H9 (cell line): ENCODE measurements around the gene PERP. TPM values are rescaled to one million over a fixed set of nuclear protein-coding genes. Genes with fewer than 3 reads are reported as not detected.

Experiments
- DNase-seq: peaks from one replicate; pipeline ENCODE4 v3.0.0-alpha.2; 2017
- H2AFZ ChIP-seq: one replicate; pipeline ENCODE4 v1.6.1; 2013; ENCODE audit warnings: mild to moderate bottlenecking, low read length, control low read depth, moderate library complexity
- H2AK5ac ChIP-seq: 2 replicates; pipeline ENCODE4 v1.6.1; 2013; ENCODE audit warnings: low read length, control low read depth, mixed read lengths; ENCODE audit not compliant: insufficient read length
- H2BK120ac ChIP-seq: one replicate; pipeline ENCODE4 v1.6.1; 2013; ENCODE audit warnings: low read depth, mild to moderate bottlenecking, low read length, control low read depth, inconsistent platforms; ENCODE audit not compliant: poor library complexity, severe bottlenecking
- H2BK12ac ChIP-seq: 2 replicates; pipeline ENCODE4 v1.6.1; 2013; ENCODE audit warnings: low read length, control low read depth, mixed read lengths, low read depth; ENCODE audit not compliant: insufficient read length
- H2BK15ac ChIP-seq: 2 replicates; pipeline ENCODE4 v1.6.1; 2013; ENCODE audit warnings: low read depth, low read length, control low read depth
- H2BK20ac ChIP-seq: one replicate; pipeline ENCODE4 v1.6.1; 2013; ENCODE audit warnings: low read depth, mild to moderate bottlenecking, low read length, control low read depth, inconsistent platforms; ENCODE audit not compliant: poor library complexity, severe bottlenecking
- H2BK5ac ChIP-seq: 2 replicates; pipeline ENCODE4 v1.6.1; 2013; ENCODE audit warnings: low read length, control low read depth, mixed read lengths; ENCODE audit not compliant: insufficient read length
- H3K14ac ChIP-seq: 2 replicates; pipeline ENCODE4 v1.6.1; 2013; ENCODE audit warnings: low read length, control low read depth; ENCODE audit not compliant: insufficient read depth
- H3K18ac ChIP-seq: 2 replicates; pipeline ENCODE4 v1.6.1; 2013; ENCODE audit warnings: low read depth, mild to moderate bottlenecking, mixed read lengths, low read length, control low read depth; ENCODE audit not compliant: insufficient read length
- H3K23ac ChIP-seq: 2 replicates; pipeline ENCODE4 v1.6.1; 2013; ENCODE audit warnings: low read length, control low read depth, mixed read lengths, low read depth; ENCODE audit not compliant: insufficient read length
- H3K23me2 ChIP-seq: 2 replicates; pipeline ENCODE4 v1.6.1; 2013; ENCODE audit warnings: low read depth, mild to moderate bottlenecking, mixed read lengths, low read length, control low read depth; ENCODE audit not compliant: insufficient read length, poor library complexity, severe bottlenecking
- H3K27ac ChIP-seq: 2 replicates; pipeline ENCODE4 v1.5.1; 2013; ENCODE audit warnings: low read length, control low read depth, mixed read lengths, low read depth; ENCODE audit not compliant: insufficient read length
- H3K27me3 ChIP-seq: 2 replicates; pipeline ENCODE4 v1.6.1; 2013; ENCODE audit warnings: low read length, control low read depth, inconsistent platforms; ENCODE audit not compliant: insufficient read depth
- H3K4ac ChIP-seq: 2 replicates; pipeline ENCODE4 v1.6.1; 2013; ENCODE audit warnings: low read depth, mild to moderate bottlenecking, control low read depth, inconsistent platforms, low read length, moderate library complexity
- H3K4me1 ChIP-seq: 2 replicates; pipeline ENCODE4 v1.6.1; 2013; ENCODE audit warnings: low read length, control low read depth, inconsistent platforms; ENCODE audit not compliant: insufficient read depth
- H3K4me2 ChIP-seq: 2 replicates; pipeline ENCODE4 v1.6.1; 2013; ENCODE audit warnings: low read length, control low read depth, mixed read lengths; ENCODE audit not compliant: insufficient read length, insufficient read depth
- H3K56ac ChIP-seq: 2 replicates; pipeline ENCODE4 v1.6.1; 2013; ENCODE audit warnings: low read depth, mild to moderate bottlenecking, mixed read lengths, low read length, control low read depth; ENCODE audit not compliant: insufficient read length
- H3K79me1 ChIP-seq: 2 replicates; pipeline ENCODE4 v1.6.1; 2013; ENCODE audit warnings: low read depth, mild to moderate bottlenecking, moderate library complexity, low read length, control low read depth, inconsistent platforms; ENCODE audit not compliant: insufficient read depth, poor library complexity, severe bottlenecking
- H3K79me2 ChIP-seq: 2 replicates; pipeline ENCODE4 v1.6.1; 2013; ENCODE audit warnings: low read length, control low read depth, inconsistent platforms; ENCODE audit not compliant: insufficient read depth
- H3K9ac ChIP-seq: 2 replicates; pipeline ENCODE4 v1.6.1; 2013; ENCODE audit warnings: low read length, control low read depth, mixed read lengths; ENCODE audit not compliant: insufficient read length; ENCODE audit errors: extremely low read depth
- H3K9me3 ChIP-seq: one replicate; pipeline ENCODE4 v1.6.1; 2013; ENCODE audit warnings: low read depth, low read length, inconsistent platforms; ENCODE audit not compliant: control insufficient read depth
- H3T11ph ChIP-seq: one replicate; pipeline ENCODE4 v1.6.1; 2013; ENCODE audit warnings: mild to moderate bottlenecking, low read length, control low read depth, inconsistent platforms
- H4K20me1 ChIP-seq: one replicate; pipeline ENCODE4 v1.6.1; 2013; ENCODE audit not compliant: control insufficient read depth, insufficient read length, insufficient read depth
- H4K5ac ChIP-seq: 2 replicates; pipeline ENCODE4 v1.6.1; 2013; ENCODE audit warnings: low read depth, mild to moderate bottlenecking, mixed read lengths, low read length, control low read depth; ENCODE audit not compliant: insufficient read length
- H4K8ac ChIP-seq: replicated peaks from 2 replicates; pipeline ENCODE4 v1.6.1; 2013; ENCODE audit warnings: low read length, control low read depth, mixed read lengths, low read depth; ENCODE audit not compliant: insufficient read length
- H4K91ac ChIP-seq: 2 replicates; pipeline ENCODE4 v1.6.1; 2013; ENCODE audit warnings: low read depth, mild to moderate bottlenecking, moderate library complexity, mixed read lengths, low read length, control low read depth; ENCODE audit not compliant: insufficient read length
- H3K27ac Mint-ChIP-seq, 3 experiments: 2 replicates in 2 of 3; 3 replicates in 1 of 3; pipeline ENCODE4 v1.8.0; 2020 to 2021; ENCODE audit warnings: mixed read lengths in 3 of 3, mild to moderate bottlenecking in 1 of 3, moderate library complexity in 1 of 3
- H3K27me3 Mint-ChIP-seq: 2 replicates; pipeline ENCODE4 v1.8.0; 2021; ENCODE audit warnings: low read depth, mild to moderate bottlenecking, moderate library complexity, mixed read lengths
- H3K36me3 Mint-ChIP-seq, 3 experiments: 2 replicates in 2 of 3; 3 replicates in 1 of 3; pipeline ENCODE4 v1.8.0; 2020 to 2021; ENCODE audit warnings: low read depth in 3 of 3, mixed read lengths in 3 of 3; ENCODE audit not compliant: insufficient read depth in 1 of 3
- H3K4me1 Mint-ChIP-seq, 2 experiments: 2 replicates each; pipeline ENCODE4 v1.8.0; 2020; ENCODE audit warnings: mixed read lengths in 2 of 2
- H3K4me3 Mint-ChIP-seq, 2 experiments: 2 replicates in 1 of 2; 3 replicates in 1 of 2; pipeline ENCODE4 v1.8.0; 2020 to 2021; ENCODE audit warnings: mild to moderate bottlenecking in 2 of 2, mixed read lengths in 2 of 2, moderate library complexity in 1 of 2
- H3K9me3 Mint-ChIP-seq, 2 experiments: 2 replicates in 1 of 2; 3 replicates in 1 of 2; pipeline ENCODE4 v1.8.0; 2020; ENCODE audit warnings: mild to moderate bottlenecking in 2 of 2, mixed read lengths in 2 of 2, moderate library complexity in 1 of 2
- WGBS: extraction: QIAGEN DNeasy Blood & Tissue Kit; methylation state at CpG from one replicate; pipeline ENCODE4 v1.1.7; 2013; ENCODE audit warnings: missing lambda C conversion rate, low lambda C conversion rate, mixed read lengths; ENCODE audit not compliant: insufficient read length; ENCODE audit errors: extremely low coverage; 5-methylcytosine and 5-hydroxymethylcytosine counted together
- total RNA-seq: library from RNA; stranded (reverse); gene quantifications from 2 replicates; pipeline ENCODE4 v1.2.1, GENCODE V29; 2021
- TF ChIP-seq, protein P1 (sequence below): fragments of 200-600 bp; sonication (generic); conservative IDR thresholded peaks from 3 replicates; pipeline ENCODE4 v1.8.0; 2021; ENCODE audit warnings: antibody characterized with exemption, mild to moderate bottlenecking

Gene PERP
- total RNA-seq, 1 experiment from 2014 or later, result 28.7 TPM

DNA sequence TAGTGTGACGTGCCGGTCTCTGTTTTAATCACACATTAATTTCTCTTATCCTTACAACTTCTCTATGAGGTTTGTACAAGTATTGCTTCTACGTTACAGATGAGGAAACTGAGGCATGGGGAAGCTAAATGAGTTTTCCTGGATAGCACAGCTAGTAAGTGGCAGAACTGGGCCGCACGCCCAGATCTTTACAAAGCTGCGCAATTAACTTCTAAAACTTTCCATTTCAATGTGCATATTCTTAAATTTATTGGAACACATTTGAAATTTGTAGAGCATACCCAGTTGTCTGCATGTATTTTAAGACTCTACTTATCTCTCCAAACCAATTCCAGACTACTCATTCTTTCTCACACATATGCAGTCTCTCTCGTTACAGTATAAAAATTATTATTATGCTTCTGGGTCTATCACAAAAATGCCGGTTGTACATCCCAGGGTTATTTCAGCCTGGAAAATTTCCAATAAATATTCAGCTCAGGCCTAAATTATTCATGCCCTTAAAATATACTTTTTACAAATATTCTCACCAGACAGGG is 10.2 kb upstream of the PERP start:
- no peak overlapping the region for H2AFZ ChIP-seq
- Mint-ChIP-seq H3K27me3 (no peaks in the 10 kb centered on the region), H3K4me3 (no peak overlapping the region), H3K27ac (no peak overlapping the region), H3K9me3 (peaks cover 8 to 9% of the 10 kb centered on the region in 2 experiments; a peak in 4 of 5 replicates), H3K36me3 (peaks cover 0 to 10% (median 6%) of the 10 kb centered on the region in 3 experiments; a peak in 4 of 7 replicates), H3K4me1 (peaks cover 9 to 10% of the 10 kb centered on the region in 2 experiments)
- H3K56ac ChIP-seq, result no peak overlapping the region
- no peaks in the 10 kb centered on the region for H3K23me2 ChIP-seq
- H3K14ac ChIP-seq, result no peak overlapping the region
- no peak overlapping the region for H2BK15ac ChIP-seq
- H4K91ac ChIP-seq, result no peak overlapping the region
- H3K27ac ChIP-seq, result no peak overlapping the region
- H4K5ac ChIP-seq, result no peak overlapping the region
- H3K9me3 ChIP-seq, result no peaks in the 10 kb centered on the region
- H3K18ac ChIP-seq, result no peak overlapping the region
- no peak overlapping the region for H2BK5ac ChIP-seq
- H3K4ac ChIP-seq, result no peak overlapping the region
- H4K8ac ChIP-seq, result no peak overlapping the region
- H3T11ph ChIP-seq, result no peak overlapping the region
- TF ChIP-seq, protein P1, sequence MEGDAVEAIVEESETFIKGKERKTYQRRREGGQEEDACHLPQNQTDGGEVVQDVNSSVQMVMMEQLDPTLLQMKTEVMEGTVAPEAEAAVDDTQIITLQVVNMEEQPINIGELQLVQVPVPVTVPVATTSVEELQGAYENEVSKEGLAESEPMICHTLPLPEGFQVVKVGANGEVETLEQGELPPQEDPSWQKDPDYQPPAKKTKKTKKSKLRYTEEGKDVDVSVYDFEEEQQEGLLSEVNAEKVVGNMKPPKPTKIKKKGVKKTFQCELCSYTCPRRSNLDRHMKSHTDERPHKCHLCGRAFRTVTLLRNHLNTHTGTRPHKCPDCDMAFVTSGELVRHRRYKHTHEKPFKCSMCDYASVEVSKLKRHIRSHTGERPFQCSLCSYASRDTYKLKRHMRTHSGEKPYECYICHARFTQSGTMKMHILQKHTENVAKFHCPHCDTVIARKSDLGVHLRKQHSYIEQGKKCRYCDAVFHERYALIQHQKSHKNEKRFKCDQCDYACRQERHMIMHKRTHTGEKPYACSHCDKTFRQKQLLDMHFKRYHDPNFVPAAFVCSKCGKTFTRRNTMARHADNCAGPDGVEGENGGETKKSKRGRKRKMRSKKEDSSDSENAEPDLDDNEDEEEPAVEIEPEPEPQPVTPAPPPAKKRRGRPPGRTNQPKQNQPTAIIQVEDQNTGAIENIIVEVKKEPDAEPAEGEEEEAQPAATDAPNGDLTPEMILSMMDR, result no peak
- no peak overlapping the region for H2BK20ac ChIP-seq
- no peak overlapping the region for H2BK12ac ChIP-seq
- no peaks in the 10 kb centered on the region for H3K79me1 ChIP-seq
- no CpG with 5 or more reads among the region's 8 CpGs for WGBS
- 0 out of 2 replicates have a peak, but pooled peaks cover 2% of the 10 kb centered on the region for H3K4me1 ChIP-seq
- H2AK5ac ChIP-seq, result no peak overlapping the region
- no peak for DNase-seq
- H4K20me1 ChIP-seq, result no peaks in the 10 kb centered on the region
- H3K27me3 ChIP-seq, result no peaks in the 10 kb centered on the region
- no peaks in the 10 kb centered on the region for H3K79me2 ChIP-seq
- no peak overlapping the region for H2BK120ac ChIP-seq
- H3K4me2 ChIP-seq, result no peak overlapping the region
- H3K9ac ChIP-seq, result no peak overlapping the region
- no peak overlapping the region for H3K23ac ChIP-seq
